Activated CD8-positive, alpha-beta memory T cell treated with anti-CD3 and anti-CD28 coated beads for 24 hours (primary cell): ENCODE results near the gene PKP4.

Source experiments
- DNase-seq: peaks from one replicate; pipeline ENCODE4 v3.0.0-alpha.2; 2020

Gene PKP4

GRCh38 chr2:158723921-158724802 lies 267.4 kb downstream of the PKP4 start:
- no peak for DNase-seq

- DNase-seq = no peak
Observed at GRCh38 chr2:158724803-158725381, 268.1 kb downstream of the PKP4 start.

GRCh38 chr2:158725441-158725891 lies 268.7 kb downstream of the PKP4 start:
- DNase-seq = no peak

GRCh38 chr2:158726911-158727592 lies 270.3 kb downstream of the PKP4 start:
- no peak for DNase-seq

GRCh38 chr2:158728422-158728821 lies 271.7 kb downstream of the PKP4 start:
- DNase-seq = no peak

GRCh38 chr2:158729451-158729850 lies 272.7 kb downstream of the PKP4 start:
- DNase-seq = no peak

GRCh38 chr2:158729873-158730620 lies 273.3 kb downstream of the PKP4 start:
- no peak for DNase-seq

- DNase-seq = no peak
Observed at GRCh38 chr2:158730621-158731140, 273.9 kb downstream of the PKP4 start.

GRCh38 chr2:158731386-158731785 lies 274.6 kb downstream of the PKP4 start:
- no peak for DNase-seq
